ENCODE measurements around the gene SLC22A17. TPM values are rescaled to one million over a fixed set of nuclear protein-coding genes. Genes with fewer than 3 reads are reported as not detected.

Gene SLC22A17
- total RNA-seq, 2 donors from 2014 or later, result 31.4 to 34.6 TPM

DNA sequence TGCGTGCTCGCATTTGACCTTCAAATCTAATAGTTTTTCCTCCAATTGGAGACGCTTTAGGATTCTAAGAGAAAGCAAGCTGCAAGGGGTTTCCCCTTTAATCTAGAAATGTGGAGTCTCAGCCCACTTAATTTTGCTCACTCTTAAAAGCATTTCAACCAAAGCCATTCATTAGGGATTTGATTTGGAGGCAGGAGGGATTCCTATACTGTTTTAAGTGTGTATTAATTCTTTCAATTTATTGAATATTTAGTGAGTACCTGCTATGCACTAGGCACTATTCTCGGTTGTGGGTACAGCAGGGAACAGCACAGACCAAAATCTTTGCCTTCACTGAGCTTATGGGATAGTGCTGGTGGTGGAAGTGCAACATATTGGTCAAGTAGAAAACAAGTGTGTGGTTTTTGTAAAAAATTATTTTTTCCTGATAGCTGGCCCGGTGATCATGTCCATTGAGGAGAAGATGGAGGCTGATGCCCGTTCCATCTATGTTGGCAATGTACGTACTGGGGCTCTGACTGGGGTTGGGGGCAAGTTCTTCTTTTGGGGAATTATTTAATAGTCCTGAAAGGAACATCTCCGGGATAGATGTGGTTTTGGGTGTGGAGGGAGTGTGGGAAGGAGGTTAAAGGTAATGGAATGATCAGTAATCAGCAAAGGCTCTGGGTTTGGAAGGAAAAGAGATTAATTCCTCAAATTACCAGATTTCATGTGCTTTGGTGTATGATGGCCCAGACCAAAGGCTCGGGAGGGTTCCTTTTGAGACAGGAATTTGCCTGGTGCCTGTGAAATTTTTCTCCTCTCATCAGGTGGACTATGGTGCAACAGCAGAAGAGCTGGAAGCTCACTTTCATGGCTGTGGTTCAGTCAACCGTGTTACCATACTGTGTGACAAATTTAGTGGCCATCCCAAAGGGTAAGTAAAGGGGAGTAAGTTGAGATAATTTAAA is 29.8 kb downstream of the SLC22A17 start:
- ATAC-seq (no peak), DNase-seq (no peak)
- intact Hi-C loops (cut with DNase I), result loop anchor here (5.0 to 10.0 kb wide), 3 partner anchors 132 to 242 kb away; partner anchors contain the start of genes AP1G2 (in 1 of the 2) and NGDN (in 1 of the 2)

DNA sequence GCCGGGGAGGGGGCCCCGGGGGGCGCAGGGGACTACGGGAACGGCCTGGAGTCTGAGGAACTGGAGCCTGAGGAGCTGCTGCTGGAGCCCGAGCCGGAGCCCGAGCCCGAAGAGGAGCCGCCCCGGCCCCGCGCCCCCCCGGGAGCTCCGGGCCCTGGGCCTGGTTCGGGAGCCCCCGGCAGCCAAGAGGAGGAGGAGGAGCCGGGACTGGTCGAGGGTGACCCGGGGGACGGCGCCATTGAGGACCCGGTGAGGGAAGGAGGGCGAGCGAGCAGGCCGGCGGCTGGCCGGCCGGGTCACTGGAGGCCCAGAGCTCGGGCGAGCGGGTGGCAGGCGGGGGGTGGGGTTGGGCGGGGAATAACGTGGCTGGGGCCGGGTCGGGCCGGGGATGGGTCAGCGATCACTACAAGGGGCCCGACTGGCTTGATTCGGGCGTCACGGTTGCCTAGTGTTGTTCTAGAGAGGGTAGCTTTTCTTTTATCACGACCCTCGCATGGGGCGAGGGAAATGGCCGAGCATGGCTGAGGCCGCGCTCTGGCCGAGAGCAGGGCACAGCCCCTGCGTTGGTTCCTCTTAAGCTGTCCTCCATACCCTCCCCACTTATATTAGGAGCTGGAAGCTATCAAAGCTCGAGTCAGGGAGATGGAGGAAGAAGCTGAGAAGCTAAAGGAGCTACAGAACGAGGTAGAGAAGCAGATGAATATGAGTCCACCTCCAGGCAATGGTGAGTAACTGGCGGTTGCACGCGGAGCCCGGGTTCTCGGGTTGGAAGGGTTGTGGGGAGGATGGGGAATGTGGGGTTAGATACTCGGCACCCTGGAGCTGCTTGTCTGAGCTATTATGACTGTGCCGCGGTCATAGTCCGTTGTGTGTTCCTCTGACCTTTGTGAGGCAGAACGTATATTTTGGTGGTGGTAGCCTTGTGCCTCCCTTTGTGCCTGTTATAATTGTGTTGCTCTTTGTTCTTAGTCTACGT is 30.8 kb downstream of the SLC22A17 start:
- DNase-seq, result peak; percentile 63
- ATAC-seq, result peak; percentile 20 to 39
- intact Hi-C loops (cut with DNase I), result loop anchor here (5.0 to 10.0 kb wide), 3 partner anchors 133 to 243 kb away; partner anchors contain the start of genes AP1G2 (in 1 of the 2) and NGDN (in 1 of the 2)

DNA sequence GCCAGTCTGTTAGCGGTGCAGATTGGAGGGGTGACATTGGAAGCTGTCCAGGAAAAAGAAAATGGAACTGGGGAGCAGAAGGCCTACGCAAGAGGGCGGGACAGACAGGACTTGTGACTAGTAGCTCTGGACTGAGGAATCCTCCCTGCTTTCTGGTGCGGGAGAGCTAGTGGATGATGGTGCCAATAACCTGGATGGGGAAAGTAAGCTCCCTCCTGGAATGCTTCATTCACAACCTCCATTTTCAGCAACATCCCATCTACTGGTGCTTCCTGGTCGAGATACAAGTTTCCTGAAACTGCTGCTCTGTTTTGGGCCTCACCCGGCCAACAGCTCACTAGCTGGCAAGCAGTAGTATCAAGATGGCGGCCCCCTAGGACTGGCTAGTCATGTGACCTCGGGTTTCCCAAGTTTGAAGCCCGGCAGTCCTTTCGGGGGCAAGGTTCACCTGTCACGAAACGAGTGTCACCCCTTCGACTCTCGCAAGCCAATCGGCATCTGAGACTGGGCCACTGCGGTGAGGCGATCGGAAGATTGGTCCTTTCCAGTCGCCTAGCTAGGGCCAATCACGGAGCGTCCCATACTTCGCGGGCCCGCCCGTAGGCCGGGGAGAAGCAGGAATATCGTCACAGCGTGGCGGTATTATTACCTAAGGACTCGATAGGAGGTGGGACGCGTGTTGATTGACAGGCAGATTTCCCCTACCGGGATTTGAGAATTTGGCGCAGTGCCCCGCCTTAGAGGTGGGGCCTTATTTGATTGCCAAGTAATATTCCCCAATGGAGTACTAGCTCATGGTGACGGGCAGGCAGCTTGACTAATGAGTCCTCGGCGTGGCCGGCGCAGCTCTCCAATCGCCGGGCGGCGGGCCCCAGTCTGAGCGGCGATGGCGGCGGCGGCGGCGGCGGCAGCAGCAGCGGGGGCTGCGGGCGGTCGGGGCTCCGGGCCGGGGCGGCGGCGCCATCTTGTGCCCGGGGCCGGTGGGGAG is 31.8 kb downstream of the SLC22A17 start, which contains the start of gene PABPN1:
PABPN1 (plus strand) TSS at position 874 of the 988 bp plus-strand sequence; CDS start at position 887, 13 bp downstream.
- DNase-seq, result peak; percentile 99
- intact Hi-C loops (cut with DNase I), result loop anchor here (5.0 to 10.0 kb wide), 3 partner anchors 134 to 244 kb away; partner anchors contain the start of genes AP1G2 (in 1 of the 2) and NGDN (in 1 of the 2)
- peak; percentile 94 for ATAC-seq

DNA sequence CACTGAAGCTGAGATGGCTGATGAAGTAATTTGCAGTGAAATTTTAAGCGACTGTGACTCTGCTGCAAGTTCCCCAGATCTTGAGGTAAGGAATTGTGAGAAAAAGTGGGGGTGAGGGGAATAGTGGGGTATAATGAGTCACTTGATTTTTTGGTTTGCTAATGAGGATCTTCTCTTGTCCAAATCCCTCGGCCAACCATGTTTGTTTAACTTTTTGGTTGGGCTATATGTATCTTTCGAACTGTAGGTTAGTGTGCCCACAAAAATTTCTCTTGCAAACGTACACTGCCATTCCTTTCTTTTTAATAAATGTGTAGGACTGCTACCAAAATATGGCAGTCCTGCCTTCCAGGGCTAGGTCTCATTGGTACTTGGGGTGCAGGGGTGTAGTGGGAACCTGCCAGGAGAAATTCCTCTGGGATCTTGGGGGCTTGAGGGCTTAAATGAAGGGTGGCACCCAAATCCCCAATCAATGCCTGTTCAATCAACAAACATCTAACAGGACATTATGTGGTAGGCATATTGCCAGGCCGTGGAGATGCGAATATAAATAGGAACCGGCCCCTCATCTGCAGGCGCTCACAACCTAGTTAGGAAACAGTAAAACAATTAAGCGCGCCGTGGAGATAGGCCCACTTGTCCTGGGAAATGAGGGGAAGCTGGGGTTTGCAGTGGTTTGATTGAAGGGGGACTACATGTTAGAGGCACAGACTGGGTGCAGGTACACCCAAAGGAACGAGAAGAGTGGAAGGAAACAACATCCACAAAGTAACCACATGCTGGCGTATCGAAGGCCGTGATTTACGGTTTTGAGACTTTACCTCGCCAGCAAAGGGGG is 32.7 kb downstream of the SLC22A17 start:
- DNase-seq (no peak), ATAC-seq (no peak)
- intact Hi-C loops (cut with DNase I), result loop anchor here (5.0 to 10.0 kb wide), 3 partner anchors 135 to 245 kb away; partner anchors contain the start of genes AP1G2 (in 1 of the 2) and NGDN (in 1 of the 2)

DNA sequence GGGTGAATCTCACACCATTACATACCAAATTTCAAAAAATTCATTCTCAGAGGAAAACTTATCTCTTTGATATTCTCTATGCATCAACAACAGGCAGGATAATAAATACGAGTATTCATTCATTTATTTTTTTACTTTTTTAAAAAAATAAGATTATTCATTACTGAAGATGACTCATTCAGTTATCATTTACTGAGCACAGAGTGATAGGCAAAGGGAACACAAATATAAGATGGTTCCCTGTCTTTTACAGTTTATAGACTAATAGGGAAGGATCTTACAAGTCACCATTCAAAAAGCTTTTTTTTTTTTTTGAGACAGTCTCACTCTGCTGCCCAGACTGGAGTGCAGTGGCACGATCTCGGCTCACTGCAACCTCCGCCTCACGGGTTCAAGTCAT is 36.4 kb downstream of the SLC22A17 start:
- ATAC-seq (no peak), DNase-seq (no peak)
- intact Hi-C loops (cut with DNase I), result no loop called here

DNA sequence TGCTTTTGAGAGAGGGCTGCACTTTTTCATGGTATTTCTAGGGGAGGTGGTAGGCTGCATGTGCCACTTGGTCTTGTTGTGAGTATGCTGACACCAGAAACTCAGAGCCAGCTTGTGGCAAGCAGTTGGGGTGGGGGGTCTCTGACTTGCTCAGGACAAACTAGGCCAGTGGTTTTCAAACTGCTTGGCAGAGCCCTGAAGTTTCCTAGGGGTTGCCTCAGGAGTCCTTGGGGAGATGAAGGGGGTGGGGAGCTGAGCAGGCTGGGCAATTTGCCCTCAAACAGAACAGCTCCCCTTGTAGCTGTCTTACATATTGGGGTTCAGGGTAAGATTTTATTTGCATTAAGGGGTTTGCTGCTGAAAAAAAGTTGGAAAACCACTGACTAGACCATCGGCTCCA is 42.1 kb downstream of the SLC22A17 start:
- no peak for DNase-seq
- ATAC-seq, result no peak
- intact Hi-C loops (cut with DNase I), result no loop called here

DNA sequence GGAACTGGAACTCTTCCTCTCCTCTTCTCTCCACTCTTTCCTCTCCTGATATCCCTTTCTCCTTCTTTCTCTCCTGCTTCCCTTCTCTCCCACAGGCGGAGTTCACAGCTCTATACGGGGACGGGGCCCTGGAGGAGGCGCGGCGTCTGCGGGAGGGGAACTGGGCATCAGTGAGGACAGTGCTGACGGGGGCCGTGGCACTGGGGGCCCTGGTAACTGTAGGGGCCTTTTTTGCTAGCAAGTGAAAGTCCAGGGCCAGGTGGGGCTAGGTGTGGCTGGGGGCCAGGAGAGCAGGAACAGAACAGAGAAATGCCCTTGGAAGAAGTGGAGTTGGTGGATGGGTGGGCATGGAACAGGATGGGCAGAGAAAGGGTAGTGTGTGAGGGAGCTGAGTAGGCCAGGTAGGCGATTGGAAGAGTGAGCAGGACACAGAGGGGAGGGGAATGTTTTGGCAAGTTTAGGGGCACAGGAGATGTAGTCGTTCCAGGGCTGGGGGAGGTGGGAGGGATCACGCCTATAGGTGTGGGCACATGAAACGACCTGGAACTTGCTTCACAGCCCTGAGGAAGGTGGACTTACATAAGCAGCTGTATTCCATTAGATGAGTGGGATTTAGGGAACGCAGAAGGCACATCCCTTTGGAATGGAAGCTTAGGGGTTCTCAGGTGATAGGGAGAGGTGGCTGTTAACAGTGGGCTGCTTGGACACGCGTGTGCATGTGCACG is 43.8 kb downstream of the SLC22A17 start:
- no peak for ATAC-seq
- DNase-seq, result no peak
- intact Hi-C loops (cut with DNase I), result no loop called here

DNA sequence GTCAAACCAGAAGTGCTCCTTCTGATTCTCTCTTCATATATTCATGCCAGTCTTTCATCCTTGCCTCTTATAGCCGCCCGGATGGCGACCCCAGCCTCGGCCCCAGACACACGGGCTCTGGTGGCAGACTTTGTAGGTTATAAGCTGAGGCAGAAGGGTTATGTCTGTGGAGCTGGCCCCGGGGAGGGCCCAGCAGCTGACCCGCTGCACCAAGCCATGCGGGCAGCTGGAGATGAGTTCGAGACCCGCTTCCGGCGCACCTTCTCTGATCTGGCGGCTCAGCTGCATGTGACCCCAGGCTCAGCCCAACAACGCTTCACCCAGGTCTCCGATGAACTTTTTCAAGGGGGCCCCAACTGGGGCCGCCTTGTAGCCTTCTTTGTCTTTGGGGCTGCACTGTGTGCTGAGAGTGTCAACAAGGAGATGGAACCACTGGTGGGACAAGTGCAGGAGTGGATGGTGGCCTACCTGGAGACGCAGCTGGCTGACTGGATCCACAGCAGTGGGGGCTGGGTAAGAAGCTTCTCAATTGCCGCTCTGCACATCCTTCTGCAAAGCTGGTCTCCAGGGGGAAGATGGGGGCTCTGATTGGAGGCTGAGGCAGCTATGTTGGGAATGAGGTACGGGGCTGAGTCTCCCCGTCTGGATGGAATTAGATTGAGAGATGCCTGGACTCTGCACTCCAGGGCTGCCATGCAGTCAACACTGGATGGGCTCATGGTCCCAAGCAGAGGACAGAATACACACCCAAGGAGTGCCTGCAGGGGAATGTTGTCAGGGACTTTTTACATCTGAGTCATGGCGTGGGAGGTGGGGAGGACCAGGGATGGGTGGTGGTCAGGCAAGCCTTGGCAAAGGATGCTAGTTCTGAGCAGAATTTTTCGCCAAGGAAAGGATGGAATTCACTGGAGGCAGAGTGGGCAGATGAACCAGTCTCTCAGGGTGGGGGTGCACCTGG is 44.7 kb downstream of the SLC22A17 start:
- no peak for ATAC-seq
- intact Hi-C loops (cut with DNase I), result no loop called here
- no peak for DNase-seq

DNA sequence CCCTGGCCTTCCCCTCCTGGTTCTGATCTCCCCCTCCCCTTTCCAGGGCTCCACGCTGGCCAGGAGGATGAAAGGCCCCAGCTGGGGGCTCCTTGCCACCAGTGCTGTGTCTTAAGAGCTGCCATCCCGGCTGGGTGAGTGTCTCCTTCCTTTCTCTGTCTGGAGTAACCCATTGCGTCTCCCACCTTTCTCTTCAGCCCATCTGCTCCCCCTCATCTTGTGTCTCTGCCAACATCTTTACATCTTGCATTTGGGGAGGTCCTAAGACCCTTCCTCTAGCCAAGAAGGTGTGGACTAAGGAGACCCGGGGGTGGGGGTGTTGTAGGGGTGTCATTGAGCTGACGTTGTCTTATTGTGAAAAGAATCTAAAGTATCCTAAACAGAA is 45.5 kb downstream of the SLC22A17 start:
- DNase-seq, result no peak
- ATAC-seq, result no peak
- intact Hi-C loops (cut with DNase I), result no loop called here

DNA sequence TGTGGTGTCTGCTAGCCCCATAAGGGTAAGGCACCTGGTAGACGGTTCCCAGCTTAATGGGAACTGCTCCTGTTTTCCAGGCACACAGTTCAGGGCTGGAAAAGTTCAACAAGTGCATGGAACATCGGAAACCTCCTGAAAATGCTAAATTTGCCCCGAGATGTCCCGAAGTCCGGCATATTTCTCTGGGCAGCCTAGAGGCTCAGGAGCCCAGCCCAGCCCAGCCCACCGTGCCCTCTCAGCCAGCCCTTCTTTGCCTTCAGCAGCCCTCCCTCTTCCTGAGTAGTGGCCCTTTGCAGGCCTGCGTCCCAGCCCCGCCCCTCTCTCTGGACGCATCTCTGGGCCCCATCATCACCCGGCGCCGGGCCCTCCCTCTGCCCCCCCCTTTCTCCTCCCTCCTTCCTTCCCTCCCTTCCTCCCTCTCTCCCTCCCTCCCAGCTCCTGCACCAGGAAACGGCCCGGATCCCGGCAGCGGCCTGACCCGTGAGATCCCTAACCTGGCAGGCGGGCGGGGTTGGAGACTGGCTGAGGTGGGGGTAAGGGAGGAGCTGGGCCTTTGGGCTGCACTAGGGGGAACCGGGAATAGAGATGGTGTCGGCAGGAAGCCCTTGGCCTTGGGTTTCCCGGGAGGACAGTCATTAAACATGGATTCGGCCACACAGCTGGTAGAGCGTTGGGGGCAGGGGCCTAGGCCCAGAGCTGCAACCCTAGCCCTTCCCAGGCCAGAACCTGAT is 46.1 kb downstream of the SLC22A17 start, which contains the start of gene BCL2L2:
BCL2L2 (plus strand) TSS at position 422 of the 734 bp plus-strand sequence. CDS start 935 bp downstream, outside the sequence.
- intact Hi-C loops (cut with DNase I), result no loop called here
- DNase-seq (peak; percentile 95), ATAC-seq (peak; percentile 72 to 76)

DNA sequence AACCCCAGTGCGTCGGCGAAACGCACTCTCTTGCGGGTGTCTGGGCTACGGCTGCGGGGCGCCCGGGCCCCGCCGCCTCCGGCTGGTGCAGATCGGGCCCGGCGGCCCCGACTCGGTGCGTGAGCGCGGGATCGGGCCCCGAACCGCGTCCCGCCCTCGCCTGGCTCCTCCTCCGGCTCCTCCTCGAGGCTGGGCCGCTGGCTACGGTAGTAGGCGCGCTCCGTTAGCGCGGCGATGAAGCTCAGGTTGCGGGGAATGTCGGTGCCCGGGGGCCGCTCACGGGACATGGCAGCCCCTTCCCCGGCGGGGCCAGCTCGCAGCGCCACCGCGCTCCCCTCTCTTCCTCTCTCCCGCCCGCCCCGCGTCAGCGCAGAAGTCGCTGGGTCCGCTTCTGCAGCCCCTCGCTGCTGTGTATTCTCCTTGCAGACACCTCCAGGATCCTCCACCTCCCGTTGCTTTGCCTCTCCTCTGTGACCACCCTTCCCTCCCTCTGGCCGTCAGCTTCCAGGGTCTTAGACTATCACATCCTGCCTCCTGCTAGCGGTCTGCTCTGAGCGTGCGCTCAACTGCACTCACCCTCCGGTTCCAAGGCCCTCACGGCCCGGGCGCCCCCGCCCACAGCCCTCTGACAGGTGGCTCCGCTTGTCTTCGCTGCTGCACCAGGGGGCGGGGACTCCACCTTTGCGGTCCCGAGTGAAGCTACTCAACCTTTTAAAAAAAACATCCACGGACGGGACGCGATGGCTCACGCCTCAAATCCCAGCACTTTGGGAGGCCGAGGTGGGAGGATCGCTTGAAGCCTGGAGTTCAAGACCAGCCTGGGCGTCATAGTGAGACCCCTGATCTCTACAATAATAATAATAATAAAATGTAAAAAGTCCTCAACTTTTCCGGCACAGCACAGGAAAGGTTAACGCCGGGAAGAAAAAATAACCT is 50.1 kb downstream of the SLC22A17 start, which contains the start of gene PPP1R3E:
PPP1R3E (minus strand) TSS at position 570 of the 936 bp plus-strand sequence; CDS start at position 287, 283 bp downstream.
- DNase-seq, result peak; percentile 73
- ATAC-seq, result peak; percentile 36 to 57
- intact Hi-C loops (cut with DNase I), result no loop called here

DNA sequence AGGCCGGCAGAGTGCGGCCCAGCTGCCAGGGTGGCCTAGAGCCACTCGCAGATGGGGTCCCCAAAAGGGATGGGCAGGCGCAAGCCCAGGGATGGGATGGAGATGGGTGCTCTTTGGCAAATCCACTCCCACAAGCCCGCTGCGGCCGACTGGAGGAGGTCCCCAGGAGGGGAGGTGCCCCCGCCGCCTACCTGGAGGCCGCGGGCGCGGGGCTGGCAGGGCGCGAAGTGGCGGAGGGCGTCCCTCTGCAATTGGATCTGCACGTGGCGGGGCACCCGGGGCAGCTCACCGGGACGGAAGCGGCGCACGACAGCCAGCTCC is 50.8 kb downstream of the SLC22A17 start:
- no peak for DNase-seq
- intact Hi-C loops (cut with DNase I), result no loop called here
- no peak for ATAC-seq

DNA sequence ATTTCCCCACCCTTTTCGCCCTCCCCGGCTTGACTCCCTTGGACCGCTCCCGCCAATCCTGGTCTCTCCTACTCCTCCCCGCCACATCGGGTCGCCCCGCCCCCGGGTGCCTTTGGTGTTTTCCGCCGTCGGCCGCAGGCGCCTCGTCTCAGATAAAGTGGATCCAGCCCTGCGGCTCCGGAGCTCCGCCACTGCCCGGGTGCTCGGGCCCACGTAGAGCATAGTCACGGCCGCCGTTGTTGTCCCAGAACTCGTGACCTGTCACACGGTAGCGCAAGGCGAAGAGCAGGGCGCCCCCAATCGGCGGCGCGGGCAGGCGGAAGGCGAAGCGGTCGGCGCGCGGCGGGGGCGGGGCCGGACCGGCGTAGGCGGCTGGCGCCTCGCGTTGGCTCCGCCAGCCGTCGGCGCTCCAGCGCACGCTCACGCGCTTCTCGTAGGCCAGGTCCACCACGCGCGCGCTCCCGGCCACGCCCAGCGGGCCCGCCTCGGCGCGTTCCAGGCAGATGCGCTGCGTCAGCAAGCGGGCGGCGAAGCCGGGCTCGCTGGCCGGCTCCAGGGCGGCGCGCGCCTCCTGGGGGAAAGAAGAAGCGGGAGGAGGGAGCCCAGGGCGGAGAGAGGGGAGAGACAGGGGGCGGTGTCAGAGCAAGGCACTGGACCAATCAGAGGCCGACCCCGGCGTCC is 51.3 kb downstream of the SLC22A17 start:
- DNase-seq, result peak; percentile 98
- intact Hi-C loops (cut with DNase I), result no loop called here
- peak; percentile 87 to 90 for ATAC-seq
